Measurements from ENCODE around the gene LBX1. TPM values are rescaled to one million over a fixed set of nuclear protein-coding genes. Genes with fewer than 3 reads are reported as not detected.

LBX1 gene
- polyA plus RNA-seq, 2 of the 4 experiments (the other 2 are of a cell fraction), result not detected

GRCh38 chr10:101236376-101237080, 7.3 kb upstream of the LBX1 start:
- TF ChIP-seq MYC (IDR thresholded peaks at IDR 0.05; ENCODE audit: borderline replicate concordance, low read length), result no peak
- no peak for TF ChIP-seq GATA3 (IDR thresholded peaks at IDR 0.05; ENCODE audit: borderline replicate concordance)
- TF ChIP-seq RFX5 (IDR thresholded peaks at IDR 0.05), result no peak
- no peak for TF ChIP-seq EHMT2 (IDR thresholded peaks at IDR 0.05; ENCODE audit: low read depth)
- no peak for TF ChIP-seq KDM5A (IDR thresholded peaks at IDR 0.05)
- TF ChIP-seq E2F6 (IDR thresholded peaks at IDR 0.05; ENCODE audit: borderline replicate concordance, low read depth), result no peak
- TF ChIP-seq, protein P1, sequence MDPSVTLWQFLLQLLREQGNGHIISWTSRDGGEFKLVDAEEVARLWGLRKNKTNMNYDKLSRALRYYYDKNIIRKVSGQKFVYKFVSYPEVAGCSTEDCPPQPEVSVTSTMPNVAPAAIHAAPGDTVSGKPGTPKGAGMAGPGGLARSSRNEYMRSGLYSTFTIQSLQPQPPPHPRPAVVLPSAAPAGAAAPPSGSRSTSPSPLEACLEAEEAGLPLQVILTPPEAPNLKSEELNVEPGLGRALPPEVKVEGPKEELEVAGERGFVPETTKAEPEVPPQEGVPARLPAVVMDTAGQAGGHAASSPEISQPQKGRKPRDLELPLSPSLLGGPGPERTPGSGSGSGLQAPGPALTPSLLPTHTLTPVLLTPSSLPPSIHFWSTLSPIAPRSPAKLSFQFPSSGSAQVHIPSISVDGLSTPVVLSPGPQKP (IDR thresholded peaks at IDR 0.05; ENCODE audit: low read depth, low read length), result no peak
- TF ChIP-seq, protein P2, sequence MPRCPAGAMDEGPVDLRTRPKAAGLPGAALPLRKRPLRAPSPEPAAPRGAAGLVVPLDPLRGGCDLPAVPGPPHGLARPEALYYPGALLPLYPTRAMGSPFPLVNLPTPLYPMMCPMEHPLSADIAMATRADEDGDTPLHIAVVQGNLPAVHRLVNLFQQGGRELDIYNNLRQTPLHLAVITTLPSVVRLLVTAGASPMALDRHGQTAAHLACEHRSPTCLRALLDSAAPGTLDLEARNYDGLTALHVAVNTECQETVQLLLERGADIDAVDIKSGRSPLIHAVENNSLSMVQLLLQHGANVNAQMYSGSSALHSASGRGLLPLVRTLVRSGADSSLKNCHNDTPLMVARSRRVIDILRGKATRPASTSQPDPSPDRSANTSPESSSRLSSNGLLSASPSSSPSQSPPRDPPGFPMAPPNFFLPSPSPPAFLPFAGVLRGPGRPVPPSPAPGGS (IDR thresholded peaks at IDR 0.05), result no peak
- no peak for TF ChIP-seq HOXB5 (CRISPR knock-in tag; IDR thresholded peaks at IDR 0.05)
- TF ChIP-seq HOXA7 (CRISPR knock-in tag; IDR thresholded peaks at IDR 0.05), result no peak
- TF ChIP-seq RCOR1 (IDR thresholded peaks at IDR 0.05; ENCODE audit: low read depth, low read length), result no peak
- no peak for TF ChIP-seq CBX2 (IDR thresholded peaks at IDR 0.05; ENCODE audit: borderline replicate concordance, low read depth)
- Histone ChIP-seq H3K4me1 (no peaks in the 10 kb centered on the region), H3K4me2 (no peak overlapping the region), H3K27ac (no peak overlapping the region), H3K9me3 (no peaks in the 10 kb centered on the region), H3K4me3 (no peak overlapping the region)
- ATAC-seq, result no peak
- ChIA-PET CTCF (interaction anchor here (0.8 to 9.3 kb wide), 3 partner anchors 22 to 95 kb away, joined by 3 to 63 read pairs (median 4); no protein-coding TSS in a partner anchor), POLR2A (no interaction called here)
- WGBS (ENCODE audit: missing lambda C conversion rate), result 88% methylated on average over 44 of the region's 47 CpGs
- no peak for DNase-seq (ENCODE audit: low read depth in 1 of 2, low spot score in 1 of 2)
- no peak for FAIRE-seq

GRCh38 chr10:101235766-101236165, 6.5 kb upstream of the LBX1 start:
- POLR2A ChIA-PET, result no interaction called here
- Histone ChIP-seq H3K4me2 (no peak overlapping the region), H3K4me1 (no peaks in the 10 kb centered on the region), H3K9me3 (no peaks in the 10 kb centered on the region), H3K27ac (no peak overlapping the region), H3K4me3 (no peak overlapping the region)
- DNase-seq (ENCODE audit: low read depth in 1 of 2, low spot score in 1 of 2) (no peak), FAIRE-seq (no peak), ATAC-seq (no peak)
- 87% methylated on average over 4 of the region's 4 CpGs for WGBS (ENCODE audit: missing lambda C conversion rate)
- no peak for TF ChIP-seq HES2 (IDR thresholded peaks at IDR 0.05)
- CTCF ChIA-PET, result interaction anchor here (0.6 to 9.3 kb wide), 6 partner anchors 13 to 205 kb away, joined by 3 to 63 read pairs (median 3); no protein-coding TSS in a partner anchor

GRCh38 chr10:101234333-101234732, 5.1 kb upstream of the LBX1 start:
- Histone ChIP-seq H3K4me1 (no peaks in the 10 kb centered on the region), H3K4me3 (no peak overlapping the region), H3K27ac (no peak overlapping the region), H3K9me3 (no peaks in the 10 kb centered on the region), H3K4me2 (no peak overlapping the region)
- CTCF ChIA-PET, result interaction anchor here (0.7 to 9.3 kb wide), 5 partner anchors 10 to 206 kb away, joined by 3 to 63 read pairs (median 3); no protein-coding TSS in a partner anchor
- no peak for FAIRE-seq
- ATAC-seq, result no peak
- POLR2A ChIA-PET, result no interaction called here
- TF ChIP-seq EHF (CRISPR knock-in tag; IDR thresholded peaks at IDR 0.05) (no peak), ZC3H11A (IDR thresholded peaks at IDR 0.05) (no peak), RCOR1 (IDR thresholded peaks at IDR 0.05; ENCODE audit: low read depth, low read length) (no peak), CHD4 (IDR thresholded peaks at IDR 0.05; ENCODE audit: borderline replicate concordance) (no peak), GATA3 (IDR thresholded peaks at IDR 0.05; ENCODE audit: borderline replicate concordance) (no peak), NFE2L2 (conservative IDR thresholded peaks at IDR 0.05; ENCODE audit: low read length) (no peak), RAD21 (conservative IDR thresholded peaks at IDR 0.05 in 1 of 2, IDR thresholded peaks at IDR 0.05 in 1 of 2) (no peak), POLR2A (IDR thresholded peaks at IDR 0.05; ENCODE audit: low read length) (no peak), HOXB13 (CRISPR knock-in tag; IDR thresholded peaks at IDR 0.05; ENCODE audit: low read depth) (no peak), MAZ (IDR thresholded peaks at IDR 0.05; ENCODE audit: borderline replicate concordance, low read depth, low read length) (no peak), FOXS1 (CRISPR knock-in tag; IDR thresholded peaks at IDR 0.05) (no peak), ESRRA (IDR thresholded peaks at IDR 0.05; ENCODE audit: borderline replicate concordance, low read length) (no peak), RARB (CRISPR knock-in tag; IDR thresholded peaks at IDR 0.05) (no peak), HES2 (IDR thresholded peaks at IDR 0.05) (no peak), CBX2 (IDR thresholded peaks at IDR 0.05; ENCODE audit: borderline replicate concordance, low read depth) (no peak)
- TF ChIP-seq, protein P2 (IDR thresholded peaks at IDR 0.05), result no peak
- TF ChIP-seq, protein P1 (IDR thresholded peaks at IDR 0.05; ENCODE audit: low read depth, low read length), result no peak
- DNase-seq (ENCODE audit: low read depth in 1 of 2, low spot score in 1 of 2), result no peak
- 77% methylated on average over 1 of the region's 1 CpG for WGBS (ENCODE audit: missing lambda C conversion rate)

Measured in A549 (cell line).